ENCODE measurements around the gene GLMN.

Gene GLMN

DNA sequence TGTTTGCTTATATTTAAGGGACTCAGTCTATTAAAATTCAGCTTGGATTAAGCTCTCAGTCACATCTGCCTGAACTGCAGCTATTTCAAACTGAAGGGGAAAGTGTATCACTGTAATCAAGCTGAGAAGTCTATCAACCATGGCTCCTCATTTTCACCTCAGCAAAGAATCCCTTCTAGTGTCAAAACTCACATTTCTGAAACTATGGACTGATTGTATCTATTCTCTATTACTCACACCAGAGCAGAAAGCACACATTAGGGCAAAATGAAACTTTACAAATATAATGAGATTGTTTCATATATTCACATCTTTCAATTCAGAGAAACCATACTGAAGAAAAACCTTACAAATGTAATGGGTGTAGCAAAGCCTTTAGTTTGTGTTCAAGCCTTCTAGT, 95.7 kb downstream of the GLMN start:
- in situ Hi-C loops (cut with HindIII; ENCODE audit: low sequenced_read_pairs), result no loop called here
- no peak for DNase-seq (ENCODE audit: low read depth)
- no peak overlapping the region for H3K4me3 ChIP-seq (ENCODE audit: low read depth, low read length)
- TF ChIP-seq, protein P1, sequence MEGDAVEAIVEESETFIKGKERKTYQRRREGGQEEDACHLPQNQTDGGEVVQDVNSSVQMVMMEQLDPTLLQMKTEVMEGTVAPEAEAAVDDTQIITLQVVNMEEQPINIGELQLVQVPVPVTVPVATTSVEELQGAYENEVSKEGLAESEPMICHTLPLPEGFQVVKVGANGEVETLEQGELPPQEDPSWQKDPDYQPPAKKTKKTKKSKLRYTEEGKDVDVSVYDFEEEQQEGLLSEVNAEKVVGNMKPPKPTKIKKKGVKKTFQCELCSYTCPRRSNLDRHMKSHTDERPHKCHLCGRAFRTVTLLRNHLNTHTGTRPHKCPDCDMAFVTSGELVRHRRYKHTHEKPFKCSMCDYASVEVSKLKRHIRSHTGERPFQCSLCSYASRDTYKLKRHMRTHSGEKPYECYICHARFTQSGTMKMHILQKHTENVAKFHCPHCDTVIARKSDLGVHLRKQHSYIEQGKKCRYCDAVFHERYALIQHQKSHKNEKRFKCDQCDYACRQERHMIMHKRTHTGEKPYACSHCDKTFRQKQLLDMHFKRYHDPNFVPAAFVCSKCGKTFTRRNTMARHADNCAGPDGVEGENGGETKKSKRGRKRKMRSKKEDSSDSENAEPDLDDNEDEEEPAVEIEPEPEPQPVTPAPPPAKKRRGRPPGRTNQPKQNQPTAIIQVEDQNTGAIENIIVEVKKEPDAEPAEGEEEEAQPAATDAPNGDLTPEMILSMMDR (IDR thresholded peaks at IDR 0.05; ENCODE audit: low read depth, low read length, missing control alignments), result no peak

GRCh38 chr1:92201973-92202372, 96.8 kb downstream of the GLMN start:
- in situ Hi-C loops (cut with HindIII; ENCODE audit: low sequenced_read_pairs), result no loop called here
- DNase-seq (ENCODE audit: low read depth), result no peak
- H3K4me3 ChIP-seq (ENCODE audit: low read depth, low read length), result no peak overlapping the region
- TF ChIP-seq, protein P1 (IDR thresholded peaks at IDR 0.05; ENCODE audit: low read depth, low read length, missing control alignments), result no peak
